ENCODE data around the gene MGLL.

DNA sequence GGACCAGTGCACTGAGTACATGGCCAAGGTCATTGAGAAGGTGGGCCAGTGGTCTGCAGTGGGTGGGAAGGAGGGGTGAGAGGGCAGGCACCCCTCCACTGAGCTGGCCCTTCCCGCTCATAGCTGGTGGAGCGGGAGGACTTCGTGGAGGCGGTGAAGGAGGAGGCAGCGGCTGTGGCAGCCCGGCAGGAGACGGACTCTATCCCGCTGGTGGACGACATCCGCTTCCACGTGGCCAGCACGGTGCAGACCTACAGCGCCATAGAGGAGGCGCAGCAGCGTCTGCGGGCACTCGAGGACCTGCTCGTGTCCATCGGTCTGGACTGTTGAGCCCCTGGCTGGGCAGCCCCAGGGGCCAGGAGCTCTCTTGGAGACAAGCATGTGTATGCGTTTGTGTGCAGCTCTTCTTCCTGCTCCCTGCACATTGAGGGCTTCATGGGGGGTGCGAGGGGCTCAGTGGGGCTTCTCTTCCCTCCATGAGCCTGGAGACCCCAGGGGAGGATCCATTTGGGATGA is 142.1 kb downstream of the MGLL start:
- TF ChIP-seq, protein P1, sequence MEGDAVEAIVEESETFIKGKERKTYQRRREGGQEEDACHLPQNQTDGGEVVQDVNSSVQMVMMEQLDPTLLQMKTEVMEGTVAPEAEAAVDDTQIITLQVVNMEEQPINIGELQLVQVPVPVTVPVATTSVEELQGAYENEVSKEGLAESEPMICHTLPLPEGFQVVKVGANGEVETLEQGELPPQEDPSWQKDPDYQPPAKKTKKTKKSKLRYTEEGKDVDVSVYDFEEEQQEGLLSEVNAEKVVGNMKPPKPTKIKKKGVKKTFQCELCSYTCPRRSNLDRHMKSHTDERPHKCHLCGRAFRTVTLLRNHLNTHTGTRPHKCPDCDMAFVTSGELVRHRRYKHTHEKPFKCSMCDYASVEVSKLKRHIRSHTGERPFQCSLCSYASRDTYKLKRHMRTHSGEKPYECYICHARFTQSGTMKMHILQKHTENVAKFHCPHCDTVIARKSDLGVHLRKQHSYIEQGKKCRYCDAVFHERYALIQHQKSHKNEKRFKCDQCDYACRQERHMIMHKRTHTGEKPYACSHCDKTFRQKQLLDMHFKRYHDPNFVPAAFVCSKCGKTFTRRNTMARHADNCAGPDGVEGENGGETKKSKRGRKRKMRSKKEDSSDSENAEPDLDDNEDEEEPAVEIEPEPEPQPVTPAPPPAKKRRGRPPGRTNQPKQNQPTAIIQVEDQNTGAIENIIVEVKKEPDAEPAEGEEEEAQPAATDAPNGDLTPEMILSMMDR (IDR thresholded peaks at IDR 0.05), result no peak
- TF ChIP-seq POLR2AphosphoS5 (IDR thresholded peaks at IDR 0.05), result no peak
- no peak for TF ChIP-seq EP300 (IDR thresholded peaks at IDR 0.05)

Measured in suprapubic skin (tissue), 4 donors.